ENCODE results near the gene MLLT1.

Gene MLLT1

GRCh38 chr19:6253954-6254733 lies 25.6 kb downstream of the MLLT1 start:
- DNase-seq, result no peak

DNA sequence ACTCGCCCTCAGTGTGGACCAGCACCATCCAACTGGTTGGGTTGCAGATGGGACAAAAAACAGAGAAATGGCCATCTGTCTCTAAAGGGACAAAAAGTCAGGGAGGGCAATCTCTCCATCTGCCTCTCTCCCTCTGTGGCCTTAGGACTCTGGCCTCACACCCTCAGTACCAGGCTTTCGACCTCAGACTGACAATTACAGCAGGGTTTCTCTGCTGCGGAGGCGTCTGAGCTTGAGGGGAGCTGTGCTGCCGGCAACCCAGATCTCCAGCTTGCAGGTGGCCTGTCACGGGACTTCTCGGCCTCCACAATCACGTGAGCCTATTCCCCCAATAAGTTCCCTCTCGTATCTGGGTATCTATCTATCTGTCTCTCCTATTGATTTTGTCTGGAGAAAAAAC lies 27.7 kb downstream of the MLLT1 start:
- DNase-seq, result no peak

- DNase-seq, result no peak
Measured at GRCh38 chr19:6250909-6251308, 28.9 kb downstream of the MLLT1 start.

GRCh38 chr19:6250024-6250615 lies 29.7 kb downstream of the MLLT1 start:
- DNase-seq, result no peak

GRCh38 chr19:6249296-6249695 lies 30.5 kb downstream of the MLLT1 start:
- DNase-seq, result no peak

GRCh38 chr19:6248844-6249243 lies 30.9 kb downstream of the MLLT1 start:
- no peak for DNase-seq

GRCh38 chr19:6248341-6248740 lies 31.4 kb downstream of the MLLT1 start:
- DNase-seq, result no peak

DNA sequence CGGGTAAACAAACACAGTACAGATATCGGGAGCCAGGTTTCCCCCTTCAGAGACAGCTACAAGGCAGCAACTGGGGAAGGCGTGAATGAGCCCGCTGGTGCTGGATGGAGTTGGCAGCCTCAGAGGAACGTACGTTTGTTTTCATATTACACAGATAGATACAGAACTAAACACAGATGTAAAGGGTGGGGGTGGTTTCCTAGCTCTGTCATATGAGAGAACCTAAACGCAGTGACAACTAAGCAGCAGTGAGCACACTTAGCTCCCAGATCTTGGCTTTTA lies 32.8 kb downstream of the MLLT1 start:
- DNase-seq, result no peak

DNA sequence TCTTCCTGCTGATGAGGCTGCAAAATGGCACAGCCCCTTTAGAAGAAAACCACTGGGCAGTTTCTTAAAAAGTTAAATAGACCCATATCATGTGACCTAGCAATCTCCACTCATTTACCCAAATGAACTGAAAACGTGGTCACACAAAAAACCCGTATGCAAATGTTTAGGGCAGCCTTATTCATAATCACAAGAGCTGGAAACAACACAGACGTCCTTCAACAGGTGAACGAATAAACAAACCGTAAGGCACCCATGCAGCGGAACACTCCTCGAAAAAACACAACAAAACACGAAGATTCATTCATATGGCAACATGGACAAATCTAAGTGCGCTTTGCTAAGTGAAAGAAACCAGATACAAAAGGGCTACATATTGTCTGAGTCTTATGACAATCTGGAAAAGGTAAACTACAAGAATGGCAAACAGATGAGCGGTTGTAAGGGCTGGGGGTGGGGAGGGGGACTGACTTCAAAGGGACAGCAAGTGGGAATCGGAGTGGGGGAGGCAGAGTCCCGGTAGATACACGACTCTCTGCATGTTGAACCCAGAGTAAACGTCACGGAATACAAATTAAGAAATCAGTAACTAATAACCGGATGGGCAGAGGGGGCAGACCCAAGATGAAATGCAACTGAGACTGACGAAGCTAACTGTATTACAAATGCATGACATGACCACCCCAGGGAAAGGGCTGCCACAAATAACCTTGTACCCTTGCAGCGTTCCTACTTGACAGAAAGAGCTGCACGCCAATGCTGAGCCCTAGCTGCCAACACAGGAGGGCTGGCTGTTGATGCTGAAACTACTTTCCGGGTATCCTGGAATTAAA lies 33.4 kb downstream of the MLLT1 start:
- DNase-seq, result no peak

DNA sequence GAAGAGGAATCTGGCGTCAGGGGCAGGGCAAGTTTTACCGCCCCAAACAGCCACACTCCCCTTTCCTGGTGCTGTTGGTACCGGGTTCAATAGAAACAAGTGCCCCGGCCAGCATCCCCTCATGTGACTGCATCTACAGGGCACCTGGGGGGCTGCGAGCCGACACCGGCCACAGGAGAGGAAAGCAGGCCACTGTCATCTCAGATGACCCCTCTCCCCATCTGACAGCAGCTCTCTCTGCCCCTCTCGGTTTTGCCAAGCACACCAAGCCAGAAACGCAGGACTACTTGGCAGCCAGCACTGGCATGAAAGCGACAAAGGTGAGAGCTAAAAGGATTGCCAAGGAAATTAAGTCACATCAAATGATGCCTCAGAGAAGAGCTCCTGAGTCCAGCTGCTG lies 37.1 kb downstream of the MLLT1 start:
- no peak for DNase-seq

DNA sequence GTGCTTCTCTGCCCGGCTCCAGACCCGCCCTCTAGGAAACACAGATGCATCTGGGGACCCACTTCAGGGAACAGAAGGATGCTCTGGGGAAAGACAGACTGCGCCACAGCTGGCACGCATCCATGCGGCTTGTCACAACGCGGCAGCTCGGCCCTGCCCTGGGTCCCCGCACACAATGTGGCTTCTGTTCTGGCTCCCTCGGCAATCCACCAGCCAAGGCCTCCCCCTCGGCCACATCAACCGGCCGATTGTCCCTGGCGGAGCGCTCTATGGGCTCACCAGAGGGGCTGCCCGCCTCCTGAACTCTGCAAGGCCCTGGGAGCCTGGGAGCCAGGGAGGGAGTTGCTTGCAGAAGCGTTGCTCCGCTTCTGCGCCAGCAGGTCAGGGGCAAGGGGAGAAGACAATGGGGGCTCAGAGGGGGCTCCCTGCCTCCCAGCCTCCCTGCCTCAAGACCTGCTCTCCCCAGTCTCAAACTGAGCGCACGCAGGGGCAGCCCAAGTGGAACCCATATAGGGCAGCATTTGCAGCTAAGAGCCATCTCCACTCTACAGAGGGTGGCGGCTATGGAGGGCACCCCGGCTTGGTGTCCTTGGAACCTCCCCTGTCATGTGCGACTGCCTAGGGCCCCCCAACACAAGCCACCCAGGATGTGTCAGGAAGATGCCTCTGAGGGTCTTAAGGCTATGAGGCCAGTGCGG lies 37.9 kb downstream of the MLLT1 start:
- DNase-seq, result no peak

DNA sequence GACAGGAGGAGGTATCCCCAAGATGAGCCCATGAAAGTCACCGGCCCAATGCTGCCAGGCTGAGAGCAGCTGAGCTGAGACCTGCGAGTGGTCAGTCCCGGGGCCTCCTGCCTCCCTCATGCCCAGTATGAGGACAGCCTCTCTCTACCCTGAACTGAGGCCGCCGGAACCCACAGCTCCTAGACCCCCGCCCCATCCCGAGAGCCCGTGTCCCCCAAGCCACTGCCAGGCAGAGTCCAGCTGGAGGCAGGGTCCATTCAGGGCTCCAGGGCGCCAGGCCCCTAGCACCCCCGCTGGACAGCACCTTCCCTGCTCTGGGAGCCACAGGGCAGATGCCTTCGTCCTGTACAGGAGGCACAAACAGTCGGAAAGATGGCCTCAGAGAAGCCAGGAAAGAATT lies 38.7 kb downstream of the MLLT1 start:
- DNase-seq, result no peak

DNA sequence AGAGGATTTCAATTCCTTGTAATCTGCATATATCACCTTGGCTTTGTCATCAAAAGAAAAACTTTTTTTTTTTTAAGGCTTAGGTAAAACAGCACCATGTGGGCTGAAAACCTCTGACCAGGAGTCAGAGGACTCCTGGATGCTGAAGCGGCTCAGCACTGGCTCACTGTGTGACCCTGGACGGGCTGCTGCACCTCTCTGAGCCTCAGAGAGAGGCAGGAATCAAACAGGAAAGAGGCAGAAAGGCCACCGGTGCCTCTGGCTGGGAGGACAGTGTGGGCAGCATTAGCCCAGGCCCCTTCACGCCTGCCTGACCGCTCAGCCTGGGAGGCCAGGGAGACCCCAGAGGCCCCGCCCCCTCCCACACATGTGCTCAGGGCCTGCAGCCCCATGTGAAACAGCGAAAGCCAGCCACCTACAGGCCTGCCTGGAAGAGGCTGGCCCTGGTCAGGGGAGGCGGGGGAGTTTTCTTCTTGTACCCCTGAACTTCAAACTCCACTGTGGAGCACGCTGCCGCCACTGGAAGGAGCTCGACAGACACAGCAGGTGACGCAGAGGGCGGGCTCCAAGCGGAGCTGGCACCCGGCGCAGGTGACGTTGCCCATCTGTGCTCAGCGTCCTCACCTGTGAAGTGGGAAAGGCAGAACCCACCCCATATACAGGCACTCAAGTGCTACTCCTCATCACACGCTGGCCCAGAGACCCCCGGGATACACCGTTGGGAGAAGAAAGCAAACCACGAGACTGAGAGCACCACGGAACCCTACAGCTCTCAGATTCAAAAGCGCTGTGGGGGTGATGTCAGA lies 39.7 kb downstream of the MLLT1 start:
- DNase-seq, result no peak

- DNase-seq, result no peak
Measured at GRCh38 chr19:6239401-6239844, 40.4 kb downstream of the MLLT1 start.

DNA sequence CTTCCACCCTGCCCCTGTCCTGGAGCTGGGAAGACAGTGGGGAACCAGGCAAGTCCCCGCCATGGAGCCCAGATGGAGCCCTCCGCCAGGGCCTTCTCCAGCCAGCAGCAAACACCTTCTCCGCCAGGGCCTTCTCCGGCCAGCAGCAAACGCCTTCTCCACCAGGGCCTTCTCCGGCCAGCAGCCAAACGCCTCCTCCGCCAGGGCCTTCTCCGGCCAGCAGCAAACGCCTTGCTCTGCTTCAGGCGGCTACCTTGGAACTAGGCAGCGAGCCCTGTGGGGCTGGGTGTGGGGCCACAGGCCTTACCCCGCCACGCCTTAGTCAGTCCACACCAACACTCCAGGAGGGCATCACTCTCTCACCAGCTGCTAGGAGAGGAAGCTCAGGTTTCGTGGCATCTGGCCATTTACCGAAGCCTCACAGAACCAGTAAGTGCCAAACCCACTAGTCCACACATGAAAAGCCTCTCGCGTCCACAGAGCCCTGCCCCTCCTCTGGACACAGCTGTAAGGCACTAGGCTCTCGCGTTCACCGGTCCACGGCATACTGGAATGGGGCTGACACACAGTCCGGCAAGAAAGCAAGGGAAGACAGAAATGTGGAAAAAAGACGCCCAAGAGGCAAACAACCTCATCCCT lies 41.0 kb downstream of the MLLT1 start:
- DNase-seq, result no peak

DNA sequence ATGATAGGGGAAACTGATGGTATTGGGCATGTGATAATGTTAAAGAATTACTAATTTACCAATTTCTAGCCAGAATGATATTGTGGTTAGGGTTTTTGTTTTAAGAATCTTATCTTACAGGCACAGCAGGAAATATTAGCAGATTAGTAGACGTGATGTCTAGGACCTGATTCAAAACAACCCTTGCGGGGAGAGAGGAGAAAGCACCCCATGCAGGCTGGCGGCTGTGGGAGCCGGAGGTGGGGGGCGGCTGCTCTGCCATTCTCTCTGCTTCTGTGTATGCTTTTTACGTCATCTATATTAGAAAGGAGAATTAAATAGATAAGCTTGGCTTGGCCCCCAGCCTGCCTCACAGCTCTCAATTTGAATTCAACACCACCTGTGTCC lies 41.5 kb downstream of the MLLT1 start:
- no peak for DNase-seq

GRCh38 chr19:6236310-6237291 lies 43.2 kb downstream of the MLLT1 start:
- DNase-seq, result no peak

DNA sequence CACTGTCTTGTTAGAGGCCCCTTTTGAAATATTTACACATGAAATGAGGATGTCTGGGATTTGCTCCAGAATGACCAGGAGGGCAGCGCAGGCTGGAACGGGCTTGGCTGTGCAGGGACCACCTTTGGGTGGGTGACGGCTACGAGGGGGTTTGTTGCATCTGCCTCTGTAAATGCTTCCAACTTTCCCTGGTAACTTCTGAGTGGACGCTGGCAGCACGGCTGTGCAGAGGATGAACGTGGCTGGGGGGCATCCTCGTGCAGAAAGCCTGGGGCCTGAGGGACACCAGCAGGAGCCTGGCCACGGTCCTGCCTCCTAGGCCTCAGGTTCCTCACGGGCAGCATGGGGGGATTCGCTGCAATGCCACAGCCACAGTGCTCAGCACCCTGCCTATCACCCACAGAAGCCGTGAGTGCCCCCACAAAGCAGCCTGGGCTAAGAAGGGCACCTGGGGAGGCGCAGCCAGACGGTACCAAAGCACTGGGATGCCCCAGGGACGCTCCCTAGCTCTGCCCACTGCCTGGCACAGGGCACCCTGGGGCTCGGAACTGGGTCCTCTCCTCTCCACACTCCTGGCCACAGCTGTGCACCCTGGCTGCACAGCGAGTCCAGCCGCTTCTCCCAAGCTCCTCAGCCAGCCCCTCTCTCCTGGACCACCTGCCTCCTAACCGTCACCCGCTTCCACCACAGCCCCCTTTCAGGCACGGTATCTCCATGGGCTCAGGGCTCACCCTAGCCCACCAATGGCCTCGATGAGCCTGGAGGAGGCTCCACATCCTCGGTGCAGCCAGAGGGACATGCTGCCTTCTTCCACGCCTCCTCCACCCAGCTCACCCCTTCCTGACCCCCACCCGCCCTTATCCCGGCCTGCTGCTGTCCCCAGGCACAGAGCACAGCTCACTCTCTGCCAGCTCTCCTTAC lies 44.5 kb downstream of the MLLT1 start:
- DNase-seq, result no peak

DNA sequence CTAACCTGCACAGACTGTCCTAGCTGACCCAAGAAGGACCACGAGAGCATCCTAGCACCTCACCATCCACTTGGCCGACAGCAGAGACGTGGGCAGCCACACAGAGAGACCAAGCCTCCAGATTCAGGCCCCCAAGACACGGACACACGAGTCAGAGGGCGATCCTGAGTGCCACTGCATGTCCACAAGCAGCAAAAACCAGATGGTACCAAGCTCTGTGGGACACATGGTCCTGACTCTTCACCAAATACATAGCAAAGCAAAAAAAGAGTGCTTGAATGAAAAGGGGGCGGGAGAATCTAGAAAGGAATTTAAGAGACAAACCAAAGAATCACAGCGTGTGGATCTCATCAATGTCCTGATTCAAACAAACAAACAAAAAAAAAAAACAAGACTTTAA lies 45.2 kb downstream of the MLLT1 start:
- no peak for DNase-seq

Data from NCI-H82 (cell line).